ENCODE measurements around the gene RASGRF1.

The RASGRF1 gene

DNA sequence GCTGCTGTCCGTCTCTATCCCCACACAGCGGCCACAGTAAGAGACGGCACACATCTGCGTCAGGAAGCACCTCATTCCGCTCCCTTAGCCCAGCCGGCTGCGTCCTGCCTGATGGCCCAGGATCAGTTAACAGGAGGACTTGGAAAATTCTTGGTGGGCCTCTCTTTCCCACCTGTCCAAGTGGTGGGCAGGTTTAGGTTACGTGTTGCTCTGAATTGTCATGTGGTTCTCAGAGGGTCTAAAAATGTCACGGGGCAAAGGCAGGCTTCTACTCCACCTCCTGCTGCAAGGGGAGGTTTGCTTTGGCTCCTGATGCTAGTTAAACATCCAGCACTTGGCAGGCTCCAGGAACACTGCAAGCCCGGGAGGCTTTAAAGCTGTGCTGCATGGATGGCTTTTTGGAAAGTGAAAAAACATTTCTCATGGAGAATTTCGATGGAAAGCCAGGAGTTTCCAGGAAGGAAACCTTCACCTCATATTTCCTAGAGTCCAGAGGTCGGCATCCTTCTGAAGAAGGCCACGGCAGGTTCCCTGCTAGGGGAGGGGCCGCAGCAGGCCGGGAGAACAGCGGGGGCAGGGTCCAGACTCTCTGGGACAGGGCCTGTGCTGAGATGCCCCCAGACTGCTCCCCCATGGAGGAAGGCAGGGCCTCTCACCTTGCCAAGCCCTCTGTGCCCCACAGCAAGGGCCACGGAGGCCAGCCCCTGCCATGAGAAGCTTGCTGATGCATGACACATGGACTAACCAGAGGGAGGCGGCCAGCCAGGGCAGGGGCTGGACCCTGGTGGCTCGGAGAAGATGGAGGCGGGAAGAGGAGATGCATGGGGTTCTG is 156.5 kb downstream of the RASGRF1 start:
- Histone ChIP-seq H3K4me2 (ENCODE audit: low read length) (no peak overlapping the region), H3K27me3 (ENCODE audit: low read depth, low read length) (no peaks in the 10 kb centered on the region), H3K9ac (ENCODE audit: low read length) (no peak overlapping the region), H3K27ac (ENCODE audit: low read length) (no peak overlapping the region), H3K4me3 (ENCODE audit: low read length) (no peak overlapping the region), H3K4me1 (ENCODE audit: low read length) (peaks cover 37% of the 10 kb centered on the region), H3K79me2 (ENCODE audit: low read length) (peaks cover 42% of the 10 kb centered on the region), H2AFZ (ENCODE audit: low read depth, low read length) (no peak overlapping the region), H4K20me1 (ENCODE audit: insufficient read depth, low read length) (no peaks in the 10 kb centered on the region), H3K36me3 (replicated peaks; ENCODE audit: low read depth, low read length) (peaks cover 86% of the 10 kb centered on the region), H3K9me3 (ENCODE audit: insufficient read depth, low read length) (no peaks in the 10 kb centered on the region)
- TF ChIP-seq, protein P1, sequence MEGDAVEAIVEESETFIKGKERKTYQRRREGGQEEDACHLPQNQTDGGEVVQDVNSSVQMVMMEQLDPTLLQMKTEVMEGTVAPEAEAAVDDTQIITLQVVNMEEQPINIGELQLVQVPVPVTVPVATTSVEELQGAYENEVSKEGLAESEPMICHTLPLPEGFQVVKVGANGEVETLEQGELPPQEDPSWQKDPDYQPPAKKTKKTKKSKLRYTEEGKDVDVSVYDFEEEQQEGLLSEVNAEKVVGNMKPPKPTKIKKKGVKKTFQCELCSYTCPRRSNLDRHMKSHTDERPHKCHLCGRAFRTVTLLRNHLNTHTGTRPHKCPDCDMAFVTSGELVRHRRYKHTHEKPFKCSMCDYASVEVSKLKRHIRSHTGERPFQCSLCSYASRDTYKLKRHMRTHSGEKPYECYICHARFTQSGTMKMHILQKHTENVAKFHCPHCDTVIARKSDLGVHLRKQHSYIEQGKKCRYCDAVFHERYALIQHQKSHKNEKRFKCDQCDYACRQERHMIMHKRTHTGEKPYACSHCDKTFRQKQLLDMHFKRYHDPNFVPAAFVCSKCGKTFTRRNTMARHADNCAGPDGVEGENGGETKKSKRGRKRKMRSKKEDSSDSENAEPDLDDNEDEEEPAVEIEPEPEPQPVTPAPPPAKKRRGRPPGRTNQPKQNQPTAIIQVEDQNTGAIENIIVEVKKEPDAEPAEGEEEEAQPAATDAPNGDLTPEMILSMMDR (IDR thresholded peaks at IDR 0.05; ENCODE audit: low read depth, low read length): no peak
- no peak for TF ChIP-seq EZH2phosphoT487 (IDR thresholded peaks at IDR 0.05; ENCODE audit: low read depth)

DNA sequence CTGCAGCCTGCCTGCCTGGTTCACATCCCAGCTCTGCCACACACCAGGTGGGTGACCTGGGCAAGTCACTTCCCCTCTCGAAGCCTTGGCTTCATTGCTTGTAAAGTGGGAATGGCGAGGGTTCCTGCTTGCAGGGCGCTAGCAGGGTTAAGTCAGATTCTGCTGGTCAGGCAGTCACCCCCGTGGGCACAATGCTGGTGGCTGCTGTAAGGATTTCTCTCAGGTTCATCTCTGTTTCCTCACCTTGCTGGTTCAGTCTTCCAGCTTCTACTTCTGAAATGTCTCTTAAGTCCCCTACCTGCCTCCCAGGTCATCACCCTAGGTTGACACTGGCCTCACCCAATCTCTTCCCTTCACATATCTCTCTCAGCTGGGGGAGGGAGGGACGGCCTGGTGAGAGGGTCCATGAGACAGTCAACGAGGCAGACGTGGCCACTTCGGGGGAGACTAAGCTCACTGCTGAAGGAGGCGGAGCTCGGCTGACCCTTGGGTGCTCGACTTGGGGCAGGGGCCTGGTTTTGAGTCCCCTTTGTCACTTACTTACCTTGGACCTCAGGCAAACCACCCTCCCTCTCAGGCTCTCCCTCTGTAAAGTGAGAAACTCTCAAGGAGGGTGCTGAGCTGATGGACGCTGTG is 157.3 kb downstream of the RASGRF1 start:
- peaks cover 88% of the 10 kb centered on the region for H3K36me3 ChIP-seq (replicated peaks; ENCODE audit: low read depth, low read length)

DNA sequence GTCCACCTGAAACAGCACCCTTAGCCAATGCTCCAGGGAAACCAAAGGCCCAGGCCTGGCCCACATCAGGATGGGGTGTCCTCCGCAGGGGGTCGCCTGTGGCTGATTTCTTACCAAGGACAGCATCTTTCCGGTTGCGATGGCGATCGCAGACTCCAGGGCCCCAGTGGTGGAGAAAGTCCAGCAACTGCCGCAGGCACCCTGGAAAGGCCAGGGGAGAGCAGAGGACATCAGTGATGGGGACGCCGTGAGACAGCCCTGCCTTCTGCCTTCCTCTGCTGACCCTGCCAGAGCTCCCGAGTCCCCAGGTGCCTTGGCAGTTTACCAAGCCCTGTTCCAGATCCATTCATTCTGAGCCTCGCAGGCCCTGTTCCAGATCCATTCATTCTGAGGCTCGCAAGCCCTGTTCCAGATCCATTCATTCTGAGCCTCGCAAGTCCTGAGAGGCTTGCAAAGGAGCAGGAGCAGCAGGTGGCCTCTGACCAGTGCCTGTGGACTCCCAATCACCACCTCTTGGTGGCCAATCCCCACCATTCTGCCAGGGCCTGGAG is 158.2 kb downstream of the RASGRF1 start:
- Histone ChIP-seq H3K4me3 (ENCODE audit: low read length) (no peak overlapping the region), H3K9ac (ENCODE audit: low read length) (no peak overlapping the region), H3K36me3 (replicated peaks; ENCODE audit: low read depth, low read length) (peaks cover 89% of the 10 kb centered on the region), H3K4me2 (ENCODE audit: low read length) (no peak overlapping the region), H4K20me1 (ENCODE audit: insufficient read depth, low read length) (0 out of 2 replicates have a peak, but pooled peaks cover 5% of the 10 kb centered on the region), H3K27me3 (ENCODE audit: low read depth, low read length) (no peaks in the 10 kb centered on the region), H2AFZ (ENCODE audit: low read depth, low read length) (no peak overlapping the region), H3K9me3 (ENCODE audit: insufficient read depth, low read length) (no peaks in the 10 kb centered on the region), H3K79me2 (ENCODE audit: low read length) (peaks cover 39% of the 10 kb centered on the region), H3K27ac (ENCODE audit: low read length) (no peak overlapping the region), H3K4me1 (ENCODE audit: low read length) (peaks cover 21% of the 10 kb centered on the region)
- TF ChIP-seq EZH2phosphoT487 (IDR thresholded peaks at IDR 0.05; ENCODE audit: low read depth): no peak
- TF ChIP-seq, protein P1 (IDR thresholded peaks at IDR 0.05; ENCODE audit: low read depth, low read length): no peak

More for the DNA sequence above, 157.3 kb downstream of the RASGRF1 start:
- Histone ChIP-seq H2AFZ (ENCODE audit: low read depth, low read length) (no peak overlapping the region), H4K20me1 (ENCODE audit: insufficient read depth, low read length) (no peaks in the 10 kb centered on the region), H3K9ac (ENCODE audit: low read length) (no peak overlapping the region), H3K4me3 (ENCODE audit: low read length) (no peak overlapping the region), H3K9me3 (ENCODE audit: insufficient read depth, low read length) (no peaks in the 10 kb centered on the region), H3K27ac (ENCODE audit: low read length) (no peak overlapping the region), H3K4me1 (ENCODE audit: low read length) (peaks cover 31% of the 10 kb centered on the region), H3K4me2 (ENCODE audit: low read length) (no peak overlapping the region), H3K79me2 (ENCODE audit: low read length) (peaks cover 43% of the 10 kb centered on the region), H3K27me3 (ENCODE audit: low read depth, low read length) (no peaks in the 10 kb centered on the region)
- TF ChIP-seq, protein P1 (IDR thresholded peaks at IDR 0.05; ENCODE audit: low read depth, low read length): no peak
- TF ChIP-seq EZH2phosphoT487 (IDR thresholded peaks at IDR 0.05; ENCODE audit: low read depth): no peak

All from OCI-LY3 (cell line).